Tibial artery (tissue), 4 donors: ENCODE measurements around the gene SLC35B2.

Source experiments
- DNase-seq, 2 donors: peaks; one replicate each; pipeline ENCODE4 v3.0.0-alpha.2; 2019
- H3K27ac ChIP-seq, 2 donors: fragments of 200-600 bp; sonication (generic) in 1 of 2; 1 replicate in 1 of 2; 2 replicates in 1 of 2; pipeline ENCODE4 v1.5.1; 2018 to 2019; ENCODE audit warnings: mild to moderate bottlenecking in 1 of 2
- H3K27me3 ChIP-seq, 2 donors: fragments of 200-600 bp; sonication (generic) in 1 of 2; one replicate each; pipeline versions ENCODE4 v1.5.1 to v1.6.0; 2016 to 2019
- H3K36me3 ChIP-seq, 3 donors: fragments of 200-600 bp; sonication (generic) in 2 of 3; one replicate each; pipeline ENCODE4 v1.5.1; 2016 to 2019; ENCODE audit warnings: mild to moderate bottlenecking in 2 of 3
- H3K4me1 ChIP-seq, 4 donors: fragments of 200-600 bp; sonication (generic) in 2 of 4; 1 replicate in 3 of 4; 2 replicates in 1 of 4; pipeline ENCODE4 v1.5.1; 2016 to 2019
- H3K4me3 ChIP-seq, 2 donors: fragments of 200-600 bp; sonication (generic) in 1 of 2; 1 replicate in 1 of 2; 2 replicates in 1 of 2; pipeline ENCODE4 v1.5.1; 2018 to 2019; ENCODE audit warnings: mild to moderate bottlenecking in 2 of 2
- H3K9me3 ChIP-seq, 3 donors: fragments of 200-600 bp; sonication (generic) in 1 of 3; one replicate each; pipeline ENCODE4 v1.5.1; 2016 to 2019
- intact Hi-C: fragments of 100-400 bp; cut with DNase I; formaldehyde crosslinking; loops from one replicate; pipeline ENCODE4 v1.15.0; 2023; ENCODE audit warnings: low total_unique reads
- TF ChIP-seq, protein P1 (sequence below), 2 experiments: fragments of 200-600 bp in 1 of 2; fragments of 450-650 bp in 1 of 2; IDR thresholded peaks; one replicate each; pipeline ENCODE4 v1.5.1; 2017 to 2019; ENCODE audit warnings: antibody characterized with exemption in 2 of 2, mild to moderate bottlenecking in 1 of 2, moderate library complexity in 1 of 2

Gene SLC35B2

DNA sequence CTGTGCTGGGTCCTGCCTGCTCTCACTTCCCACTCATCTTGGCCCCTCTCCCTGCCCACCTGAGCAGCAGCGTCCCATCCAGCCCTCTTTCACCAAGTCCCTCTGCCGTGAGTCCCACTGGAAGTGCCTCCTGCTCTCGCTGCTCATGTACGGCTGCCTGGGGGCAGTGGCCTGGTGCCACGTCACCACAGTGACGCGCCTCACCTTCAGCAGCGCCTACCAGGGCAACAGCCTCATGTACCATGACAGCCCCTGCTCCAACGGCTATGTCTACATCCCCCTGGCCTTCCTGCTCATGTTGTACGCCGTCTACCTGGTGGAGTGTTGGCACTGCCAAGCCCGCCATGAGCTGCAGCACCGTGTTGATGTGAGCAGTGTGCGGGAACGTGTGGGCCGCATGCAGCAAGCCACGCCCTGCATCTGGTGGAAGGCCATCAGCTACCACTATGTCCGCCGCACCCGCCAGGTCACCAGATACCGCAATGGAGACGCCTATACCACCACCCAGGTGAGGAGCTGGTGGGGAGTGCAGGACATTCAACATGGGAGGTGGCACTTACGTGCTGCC lies 15.8 kb upstream of the SLC35B2 start:
- no peaks in the 10 kb centered on the region for H3K9me3 ChIP-seq
- no peaks in the 10 kb centered on the region for H3K36me3 ChIP-seq
- DNase-seq, result no peak
- H3K27ac ChIP-seq, result no peak overlapping the region
- intact Hi-C loops, result no loop called here
- no peak overlapping the region for H3K4me3 ChIP-seq
- peaks cover 0 to 30% (median 20%) of the 10 kb centered on the region in 4 donors for H3K4me1 ChIP-seq
- peaks cover 0 to 96% of the 10 kb centered on the region in 2 donors for H3K27me3 ChIP-seq
- TF ChIP-seq, protein P1, sequence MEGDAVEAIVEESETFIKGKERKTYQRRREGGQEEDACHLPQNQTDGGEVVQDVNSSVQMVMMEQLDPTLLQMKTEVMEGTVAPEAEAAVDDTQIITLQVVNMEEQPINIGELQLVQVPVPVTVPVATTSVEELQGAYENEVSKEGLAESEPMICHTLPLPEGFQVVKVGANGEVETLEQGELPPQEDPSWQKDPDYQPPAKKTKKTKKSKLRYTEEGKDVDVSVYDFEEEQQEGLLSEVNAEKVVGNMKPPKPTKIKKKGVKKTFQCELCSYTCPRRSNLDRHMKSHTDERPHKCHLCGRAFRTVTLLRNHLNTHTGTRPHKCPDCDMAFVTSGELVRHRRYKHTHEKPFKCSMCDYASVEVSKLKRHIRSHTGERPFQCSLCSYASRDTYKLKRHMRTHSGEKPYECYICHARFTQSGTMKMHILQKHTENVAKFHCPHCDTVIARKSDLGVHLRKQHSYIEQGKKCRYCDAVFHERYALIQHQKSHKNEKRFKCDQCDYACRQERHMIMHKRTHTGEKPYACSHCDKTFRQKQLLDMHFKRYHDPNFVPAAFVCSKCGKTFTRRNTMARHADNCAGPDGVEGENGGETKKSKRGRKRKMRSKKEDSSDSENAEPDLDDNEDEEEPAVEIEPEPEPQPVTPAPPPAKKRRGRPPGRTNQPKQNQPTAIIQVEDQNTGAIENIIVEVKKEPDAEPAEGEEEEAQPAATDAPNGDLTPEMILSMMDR (IDR thresholded peaks at IDR 0.05), result no peak

DNA sequence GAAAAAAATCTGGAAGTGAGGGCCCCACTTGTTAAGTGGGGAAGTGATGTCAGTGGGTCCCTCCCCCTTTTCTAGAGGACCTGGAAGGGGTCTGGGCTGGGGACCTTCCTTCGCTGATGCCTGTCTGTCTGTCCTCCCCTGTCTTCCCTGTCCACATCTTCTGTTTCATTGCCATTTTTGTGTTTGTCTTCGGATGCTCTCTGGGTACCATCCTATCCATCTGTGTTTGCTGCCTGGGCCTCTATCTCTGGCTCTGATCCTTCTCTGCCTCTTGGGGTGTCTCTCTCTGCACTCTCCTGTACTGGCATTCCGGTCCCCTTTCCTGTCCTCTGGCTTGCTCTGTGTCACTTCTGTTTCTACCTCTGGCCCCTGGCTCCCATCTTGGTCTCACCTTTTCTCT lies 15.2 kb upstream of the SLC35B2 start:
- Histone ChIP-seq H3K4me1 (peaks cover 0 to 30% (median 20%) of the 10 kb centered on the region in 4 donors), H3K27ac (no peak overlapping the region), H3K9me3 (no peaks in the 10 kb centered on the region), H3K27me3 (peaks cover 0 to 93% of the 10 kb centered on the region in 2 donors), H3K36me3 (no peaks in the 10 kb centered on the region), H3K4me3 (no peak overlapping the region)
- intact Hi-C loops, result no loop called here
- TF ChIP-seq, protein P1 (IDR thresholded peaks at IDR 0.05), result no peak
- DNase-seq, result no peak

DNA sequence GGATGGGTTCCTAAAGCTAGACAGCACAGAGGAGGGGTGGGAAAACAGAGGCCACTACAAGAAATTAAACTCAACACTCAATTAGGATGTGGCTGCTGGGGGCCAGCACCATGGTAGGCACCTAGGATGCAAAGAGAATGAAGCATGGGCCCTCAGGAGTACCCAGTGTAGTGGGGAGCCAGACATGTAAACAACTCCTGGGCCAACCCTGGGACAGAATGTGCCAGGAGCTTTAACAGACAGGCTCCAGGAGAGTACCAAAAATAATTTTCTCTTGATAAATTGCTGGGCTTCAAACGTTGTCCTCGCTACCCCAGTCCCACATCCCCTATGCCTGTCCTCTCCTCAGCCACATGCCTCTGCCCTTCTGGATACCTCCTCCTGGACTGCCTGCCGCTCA lies 14.6 kb upstream of the SLC35B2 start:
- TF ChIP-seq, protein P1 (IDR thresholded peaks at IDR 0.05), result no peak
- Histone ChIP-seq H3K4me1 (peaks cover 0 to 30% (median 20%) of the 10 kb centered on the region in 4 donors), H3K4me3 (no peak overlapping the region), H3K27me3 (peaks cover 0 to 87% of the 10 kb centered on the region in 2 donors), H3K27ac (no peak overlapping the region), H3K36me3 (no peaks in the 10 kb centered on the region), H3K9me3 (no peaks in the 10 kb centered on the region)
- no peak for DNase-seq
- intact Hi-C loops, result no loop called here

DNA sequence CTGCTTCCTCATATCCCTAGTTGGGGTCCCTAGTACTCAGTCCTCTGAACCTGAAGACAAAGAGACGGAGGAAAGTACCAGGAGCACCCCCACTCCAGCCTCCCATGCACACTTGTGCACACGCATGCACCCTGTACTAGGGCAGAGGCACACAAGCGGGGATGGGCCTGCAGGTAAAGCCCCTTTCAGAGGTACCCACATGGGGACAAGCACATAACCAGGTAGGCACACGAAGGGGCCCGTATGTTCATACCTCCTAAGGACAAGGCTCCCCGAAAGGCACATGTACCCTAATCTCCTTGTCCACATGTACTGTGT lies 14.0 kb upstream of the SLC35B2 start:
- H3K9me3 ChIP-seq, result no peaks in the 10 kb centered on the region
- TF ChIP-seq, protein P1 (IDR thresholded peaks at IDR 0.05), result no peak
- H3K36me3 ChIP-seq, result no peaks in the 10 kb centered on the region
- intact Hi-C loops, result no loop called here
- H3K4me1 ChIP-seq, result peaks cover 0 to 26% (median 19%) of the 10 kb centered on the region in 4 donors
- H3K4me3 ChIP-seq, result no peak overlapping the region
- H3K27me3 ChIP-seq, result peaks cover 0 to 81% of the 10 kb centered on the region in 2 donors
- DNase-seq, result no peak
- no peak overlapping the region for H3K27ac ChIP-seq

DNA sequence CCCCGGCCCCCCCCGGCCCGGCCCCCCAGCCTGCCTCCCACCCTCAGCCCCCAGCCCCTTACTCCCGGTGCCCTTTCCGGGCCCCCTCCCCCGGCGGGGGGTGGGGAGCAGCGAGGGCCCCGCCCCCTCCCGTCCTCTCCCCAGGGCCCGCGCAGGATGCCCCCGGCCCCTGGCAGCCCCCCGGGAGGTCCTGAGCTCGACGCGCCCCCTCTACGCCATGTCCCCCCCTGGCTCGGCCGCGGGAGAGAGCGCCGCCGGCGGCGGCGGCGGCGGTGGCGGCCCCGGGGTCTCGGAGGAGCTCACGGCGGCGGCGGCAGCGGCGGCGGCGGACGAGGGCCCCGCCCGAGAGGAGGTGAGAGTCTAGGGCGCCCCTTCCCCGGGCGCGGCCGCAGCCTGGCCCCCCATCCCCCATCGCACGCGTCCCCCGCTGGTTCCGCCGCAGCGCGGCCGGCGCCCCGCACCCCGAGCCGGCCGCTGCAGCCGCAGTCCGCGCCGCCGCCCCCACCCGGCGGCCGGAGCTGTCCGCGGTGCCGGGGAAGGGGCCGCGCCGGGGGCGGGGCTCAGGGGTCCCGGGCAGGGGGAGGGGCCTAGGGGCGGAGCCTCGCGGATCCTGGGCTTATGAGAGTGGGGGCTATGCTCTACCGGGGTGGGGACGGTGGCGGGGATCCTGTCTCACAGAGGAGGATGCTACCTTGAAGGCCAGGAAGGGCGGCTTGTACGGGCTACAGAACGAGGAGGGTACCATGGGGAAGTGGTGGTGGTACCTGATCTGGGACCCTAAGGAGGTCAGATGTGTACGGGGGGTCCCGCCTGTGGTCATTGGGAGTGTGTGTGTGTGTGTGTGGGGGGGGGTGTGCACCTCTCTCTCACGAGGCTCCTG lies 13.4 kb upstream of the SLC35B2 start:
- intact Hi-C loops, result no loop called here
- Histone ChIP-seq H3K9me3 (no peaks in the 10 kb centered on the region), H3K36me3 (no peaks in the 10 kb centered on the region), H3K27ac (no peak overlapping the region), H3K4me3 (peak overlapping the region; percentile 27 to 38), H3K4me1 (peaks cover 0 to 22% (median 13%) of the 10 kb centered on the region in 4 donors), H3K27me3 (peaks cover 0 to 75% of the 10 kb centered on the region in 2 donors)
- no peak for DNase-seq
- TF ChIP-seq, protein P1 (IDR thresholded peaks at IDR 0.05), result no peak
